Measurements from ENCODE around the gene ZBTB18.

ZBTB18 gene

DNA sequence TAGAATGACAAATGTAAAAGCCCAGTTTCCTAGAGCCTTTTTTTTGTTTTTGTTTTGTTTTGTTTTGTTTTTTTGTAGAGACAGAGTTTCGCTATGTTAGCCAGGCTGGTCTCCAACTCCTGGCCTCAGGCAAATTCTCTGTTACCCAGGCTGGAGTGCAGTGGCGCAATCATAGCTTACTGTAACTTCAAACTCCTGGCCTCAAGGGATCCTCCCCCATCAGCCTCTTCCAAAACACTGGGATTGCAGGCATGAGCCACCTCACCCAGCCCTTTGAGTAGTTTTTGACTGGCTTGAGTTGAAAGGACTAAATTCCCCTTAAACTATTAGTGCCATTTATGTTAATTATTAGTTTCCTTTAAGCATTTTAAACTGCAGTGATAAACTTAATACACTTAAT is 28.8 kb upstream of the ZBTB18 start:
- peak; percentile 46 for DNase-seq (ENCODE audit: low read depth)
- no peak overlapping the region for H3K4me3 ChIP-seq (ENCODE audit: low read length)
- TF ChIP-seq, protein P1, sequence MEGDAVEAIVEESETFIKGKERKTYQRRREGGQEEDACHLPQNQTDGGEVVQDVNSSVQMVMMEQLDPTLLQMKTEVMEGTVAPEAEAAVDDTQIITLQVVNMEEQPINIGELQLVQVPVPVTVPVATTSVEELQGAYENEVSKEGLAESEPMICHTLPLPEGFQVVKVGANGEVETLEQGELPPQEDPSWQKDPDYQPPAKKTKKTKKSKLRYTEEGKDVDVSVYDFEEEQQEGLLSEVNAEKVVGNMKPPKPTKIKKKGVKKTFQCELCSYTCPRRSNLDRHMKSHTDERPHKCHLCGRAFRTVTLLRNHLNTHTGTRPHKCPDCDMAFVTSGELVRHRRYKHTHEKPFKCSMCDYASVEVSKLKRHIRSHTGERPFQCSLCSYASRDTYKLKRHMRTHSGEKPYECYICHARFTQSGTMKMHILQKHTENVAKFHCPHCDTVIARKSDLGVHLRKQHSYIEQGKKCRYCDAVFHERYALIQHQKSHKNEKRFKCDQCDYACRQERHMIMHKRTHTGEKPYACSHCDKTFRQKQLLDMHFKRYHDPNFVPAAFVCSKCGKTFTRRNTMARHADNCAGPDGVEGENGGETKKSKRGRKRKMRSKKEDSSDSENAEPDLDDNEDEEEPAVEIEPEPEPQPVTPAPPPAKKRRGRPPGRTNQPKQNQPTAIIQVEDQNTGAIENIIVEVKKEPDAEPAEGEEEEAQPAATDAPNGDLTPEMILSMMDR (IDR thresholded peaks at IDR 0.05; ENCODE audit: insufficient read depth, low read depth, low read length, missing control alignments), result no peak

DNA sequence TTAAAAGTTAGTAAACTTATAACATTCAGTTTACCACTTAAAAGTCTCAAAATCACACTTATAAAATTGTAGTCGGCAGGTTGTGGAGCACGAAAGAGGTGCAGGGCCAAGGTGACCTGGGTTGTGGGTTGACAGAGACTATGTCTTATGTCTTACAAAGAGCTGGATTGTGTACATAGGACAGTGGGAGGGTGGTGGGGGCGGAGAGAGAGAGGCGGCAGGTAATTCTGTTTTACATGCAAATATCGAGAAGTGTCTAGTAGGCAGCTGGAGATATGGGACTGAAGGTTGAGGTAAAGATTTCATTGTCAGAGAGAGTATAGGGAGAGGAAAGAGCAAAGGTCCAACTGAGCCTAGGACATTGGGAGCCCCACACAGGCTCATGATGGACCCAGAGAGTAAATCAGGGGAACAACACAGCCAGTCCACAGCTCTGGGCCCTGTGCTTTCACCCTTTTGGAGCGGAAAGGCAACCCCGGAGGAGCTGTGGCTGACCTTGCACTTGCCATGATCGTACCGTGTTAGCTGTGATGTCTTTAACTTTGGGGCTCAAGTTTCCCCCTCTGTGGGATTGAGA is 28.1 kb upstream of the ZBTB18 start:
- no peak for DNase-seq (ENCODE audit: low read depth)
- H3K4me3 ChIP-seq (ENCODE audit: low read length), result no peak overlapping the region
- TF ChIP-seq, protein P1 (IDR thresholded peaks at IDR 0.05; ENCODE audit: insufficient read depth, low read depth, low read length, missing control alignments), result no peak

DNA sequence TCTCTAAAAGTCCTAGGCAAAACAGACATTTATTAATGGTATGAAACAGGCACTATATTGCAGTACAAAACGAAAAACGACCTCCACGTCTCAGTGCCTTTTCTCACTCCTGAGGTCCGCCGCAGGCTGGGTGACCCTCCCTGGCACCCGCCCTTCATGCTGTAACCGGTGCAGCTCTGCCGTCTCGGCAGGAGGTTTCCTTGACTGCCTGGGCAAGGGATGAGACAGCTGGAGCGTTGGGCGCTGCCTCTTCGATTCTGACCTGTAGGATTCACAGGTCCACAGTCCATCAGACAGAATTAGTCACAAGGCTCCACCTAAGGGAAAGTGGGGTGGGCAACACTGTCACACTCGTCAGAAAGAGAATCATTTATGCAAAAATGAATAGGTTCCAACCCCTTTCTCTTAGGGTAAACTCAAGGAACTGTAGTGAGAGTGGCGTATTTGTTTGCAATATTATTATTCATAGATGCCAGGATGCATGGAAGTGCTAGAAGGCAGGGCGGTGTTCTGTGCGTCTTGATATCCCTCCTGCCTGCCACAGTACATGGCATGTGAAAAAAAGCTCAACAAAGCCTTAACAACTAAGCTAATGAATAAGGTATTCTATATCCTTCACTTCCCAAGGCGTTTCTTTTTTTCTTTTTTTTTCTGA is 23.5 kb upstream of the ZBTB18 start:
- no peak overlapping the region for H3K4me3 ChIP-seq (ENCODE audit: low read length)
- TF ChIP-seq, protein P1 (IDR thresholded peaks at IDR 0.05; ENCODE audit: insufficient read depth, low read depth, low read length, missing control alignments), result no peak
- DNase-seq (ENCODE audit: low read depth), result no peak

DNA sequence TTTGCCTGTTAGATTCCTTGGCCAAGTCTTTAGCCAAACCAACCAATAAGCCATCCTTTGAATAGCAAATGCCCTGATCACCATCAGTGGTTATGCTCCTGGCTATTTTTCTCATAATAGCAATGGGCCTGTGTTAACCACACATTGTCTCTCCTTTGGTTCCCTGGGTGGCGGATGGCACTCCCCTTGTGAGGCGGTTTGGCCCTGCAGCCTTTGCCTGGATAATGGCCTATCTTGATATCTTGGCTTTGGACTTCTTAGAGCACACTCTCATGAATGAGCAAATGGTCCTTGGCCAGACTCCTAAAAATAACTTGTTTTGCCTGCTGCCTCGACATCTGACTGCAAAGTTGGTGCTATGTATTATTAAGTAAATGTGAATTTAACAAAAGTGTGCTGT is 22.4 kb upstream of the ZBTB18 start:
- no peak overlapping the region for H3K4me3 ChIP-seq (ENCODE audit: low read length)
- TF ChIP-seq, protein P1 (IDR thresholded peaks at IDR 0.05; ENCODE audit: insufficient read depth, low read depth, low read length, missing control alignments), result no peak
- no peak for DNase-seq (ENCODE audit: low read depth)

DNA sequence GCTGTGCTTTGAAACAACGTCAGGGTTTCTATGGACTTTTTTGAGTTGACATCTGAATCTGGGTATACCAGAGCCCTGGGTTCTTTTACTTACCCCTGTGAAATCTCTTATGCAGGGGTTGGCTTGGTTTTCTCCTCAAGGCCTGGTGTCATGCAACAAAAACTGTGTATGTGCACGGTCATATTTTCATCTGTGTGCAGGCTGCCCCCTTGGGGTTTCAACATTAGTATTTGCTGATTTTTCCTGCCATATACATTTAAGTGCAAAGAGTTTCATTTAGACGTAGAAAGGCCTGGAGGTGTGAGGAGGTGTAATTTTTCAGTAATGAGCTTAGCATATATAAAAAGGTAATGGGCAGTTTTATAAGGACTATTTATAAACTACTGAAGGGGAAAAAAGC is 22.0 kb upstream of the ZBTB18 start:
- no peak overlapping the region for H3K4me3 ChIP-seq (ENCODE audit: low read length)
- DNase-seq (ENCODE audit: low read depth), result no peak
- TF ChIP-seq, protein P1 (IDR thresholded peaks at IDR 0.05; ENCODE audit: insufficient read depth, low read depth, low read length, missing control alignments), result no peak

DNA sequence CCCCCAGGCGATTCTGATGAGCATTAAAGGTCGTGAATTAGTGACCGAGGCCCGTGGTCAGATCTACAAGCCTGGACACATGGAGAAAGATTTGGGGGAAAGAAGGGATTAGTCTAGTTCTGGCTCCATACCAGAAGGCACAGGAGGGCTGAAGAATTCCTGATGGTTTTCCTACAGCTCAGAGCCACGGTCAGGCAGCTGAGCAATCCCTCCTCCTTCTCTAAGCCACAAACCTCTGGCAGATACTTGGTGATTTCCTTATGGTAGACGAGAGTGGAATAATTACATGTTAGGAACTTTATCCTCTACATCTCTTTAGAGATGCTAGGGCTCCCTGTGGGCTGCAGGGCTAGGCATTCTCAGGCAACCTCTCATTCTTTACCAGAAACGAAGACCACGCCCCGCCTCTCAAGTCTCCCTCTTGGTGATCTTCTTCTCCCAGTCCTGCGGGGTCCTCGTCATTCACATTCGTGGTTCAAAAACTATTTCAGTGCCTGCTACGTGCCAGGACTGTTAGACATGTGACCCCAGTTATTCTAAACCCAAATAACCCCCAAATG is 20.5 kb upstream of the ZBTB18 start:
- TF ChIP-seq, protein P1 (IDR thresholded peaks at IDR 0.05; ENCODE audit: insufficient read depth, low read depth, low read length, missing control alignments), result no peak
- no peak for DNase-seq (ENCODE audit: low read depth)
- no peak overlapping the region for H3K4me3 ChIP-seq (ENCODE audit: low read length)

All from epithelial cell of esophagus (primary cell).